HG03432 (cell line): ENCODE data around the gene CDC42BPA.
"Not testable (repeated sequence)": the region's sequence is repeated elsewhere in the genome, so short reads cannot be mapped to it uniquely, and the experiment has no call there.

ENCODE experiments used
- ATAC-seq: cut with Tn5 transposase; IDR thresholded peaks from one replicate; pipeline ENCODE4 v1.9.1; 2021; ENCODE audit warnings: mild to moderate bottlenecking, moderate library complexity; ENCODE audit not compliant: unreplicated experiment

Gene CDC42BPA

DNA sequence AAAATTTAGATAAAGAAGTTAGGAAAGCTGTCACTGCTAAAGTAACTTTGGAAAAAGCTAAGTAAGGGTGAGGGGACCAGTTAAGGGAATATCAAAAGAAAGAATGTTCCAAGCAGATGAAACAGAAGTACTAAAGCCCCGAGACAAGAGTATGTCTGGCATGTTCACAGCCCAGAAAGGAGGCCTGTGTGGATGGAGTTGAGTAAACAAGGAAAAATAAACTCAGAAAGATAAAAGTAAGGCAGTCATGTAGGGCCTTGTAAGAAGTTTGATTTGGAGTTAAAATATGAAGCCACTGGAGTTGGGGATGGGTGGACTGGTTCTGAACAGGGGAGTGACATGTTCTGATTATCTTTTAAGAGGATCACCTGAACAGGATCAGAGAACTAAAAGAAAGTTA lies 177.9 kb downstream of the CDC42BPA start:
- no peak for ATAC-seq

DNA sequence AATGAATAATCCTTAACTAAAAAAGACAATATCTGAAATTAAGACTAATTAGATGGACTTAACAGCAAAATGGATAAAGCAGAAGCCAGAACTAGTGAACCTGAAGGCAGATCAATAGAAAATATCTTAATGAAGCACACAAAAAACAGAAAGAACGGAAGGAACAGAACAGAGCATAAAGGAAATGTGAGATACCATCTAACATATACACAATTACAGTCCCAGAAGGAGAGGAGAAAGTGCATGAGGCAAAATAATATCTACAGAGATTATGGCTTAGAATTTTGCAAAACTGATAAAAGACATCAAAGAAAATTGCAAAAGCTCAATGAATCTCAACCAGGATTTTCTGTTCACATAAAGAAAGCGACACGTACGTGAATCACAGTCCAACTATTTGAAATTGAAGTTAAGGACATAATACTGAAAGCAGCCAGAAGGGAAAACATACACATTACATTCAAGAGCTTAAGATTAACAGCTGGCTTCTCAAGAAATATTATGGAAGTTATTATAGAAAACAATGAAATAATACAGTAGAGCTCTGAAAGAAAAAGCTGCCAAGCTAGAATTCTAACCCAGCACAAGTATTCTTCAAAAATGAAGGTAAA lies 182.0 kb downstream of the CDC42BPA start:
- no peak for ATAC-seq

DNA sequence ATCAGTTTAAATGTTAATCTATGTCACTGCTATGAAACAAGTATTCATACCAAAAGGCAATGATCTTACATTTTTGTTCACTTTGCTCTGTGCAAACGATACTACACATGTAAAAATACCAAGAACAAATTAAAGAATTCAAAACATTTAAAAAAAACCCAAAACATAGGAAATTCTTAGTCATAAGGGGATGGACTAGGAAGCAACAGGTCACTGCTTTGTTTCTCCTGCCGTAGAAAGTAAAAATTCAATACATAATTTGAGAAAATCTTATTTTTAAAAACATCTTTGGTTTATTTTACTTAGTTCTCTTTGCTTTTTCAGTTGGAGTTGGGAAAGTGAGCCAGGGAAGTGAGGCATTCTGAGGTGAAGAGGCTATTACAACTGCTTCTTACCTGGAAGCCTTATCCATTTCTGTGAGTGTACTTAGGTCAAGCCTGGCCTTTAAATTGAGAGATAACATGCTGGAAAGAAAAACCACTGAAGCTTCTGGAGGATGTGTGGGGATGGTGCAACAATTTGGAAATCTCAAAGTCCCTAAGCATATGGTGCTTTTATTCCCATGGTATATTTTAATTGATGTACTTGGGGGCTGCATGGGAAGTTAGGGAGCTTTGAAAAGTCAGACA lies 183.5 kb downstream of the CDC42BPA start:
- no peak for ATAC-seq

- ATAC-seq = not testable (repeated sequence)
Measured at GRCh38 chr1:227132695-227133094, 185.6 kb downstream of the CDC42BPA start.

GRCh38 chr1:227131193-227131592 lies 187.1 kb downstream of the CDC42BPA start:
- ATAC-seq = no peak

DNA sequence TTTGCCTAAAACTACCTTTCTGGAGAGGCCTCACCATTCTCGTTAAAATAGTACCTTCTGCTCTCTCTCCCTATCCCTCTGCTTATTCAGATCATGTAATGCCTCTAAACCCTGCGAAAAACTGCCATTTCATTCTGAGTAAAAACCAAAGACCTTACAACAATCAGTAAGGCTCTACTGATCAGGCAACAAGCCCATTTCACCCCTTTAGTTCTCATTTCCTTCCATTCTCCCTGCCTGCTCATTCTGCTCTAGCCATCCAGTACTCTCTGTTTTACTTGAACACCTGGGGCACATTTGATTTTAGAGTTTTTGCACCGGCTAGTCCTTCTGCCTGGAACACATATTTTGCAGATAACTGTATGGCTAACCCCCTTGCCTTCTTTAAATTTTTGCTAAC lies 190.4 kb downstream of the CDC42BPA start:
- peak; percentile 72 for ATAC-seq

DNA sequence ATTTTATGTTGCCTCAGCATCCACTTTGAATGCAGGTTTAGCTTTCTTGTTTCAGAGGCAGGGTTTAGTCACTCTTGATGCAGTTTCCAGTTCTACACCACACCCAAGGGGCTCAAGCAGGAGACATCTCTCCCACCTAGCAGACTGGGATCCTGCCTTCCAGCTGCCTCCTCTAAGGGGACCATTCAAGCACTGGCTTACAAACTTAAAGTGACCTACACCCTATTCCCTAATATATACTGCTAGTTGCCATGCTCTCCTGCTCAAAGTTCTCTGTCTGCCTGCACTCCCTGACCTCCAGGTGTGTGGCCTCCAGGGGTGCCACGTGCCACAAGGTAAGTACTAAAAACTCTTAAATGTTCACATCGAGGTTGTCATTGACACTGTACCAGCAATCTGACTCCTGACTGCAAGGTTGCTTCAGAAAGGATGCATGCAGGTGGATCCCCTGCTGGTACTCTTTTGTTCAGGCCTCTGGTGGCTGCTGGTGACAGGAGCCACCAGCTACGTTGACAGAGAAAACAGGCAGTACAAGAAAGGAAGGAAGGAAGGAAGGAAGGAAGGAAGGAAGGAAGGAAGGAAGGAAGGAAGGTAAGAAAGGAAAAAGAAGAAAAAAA lies 192.3 kb downstream of the CDC42BPA start:
- no peak for ATAC-seq

GRCh38 chr1:227124473-227124872 lies 193.8 kb downstream of the CDC42BPA start:
- no peak for ATAC-seq

GRCh38 chr1:227120826-227121225 lies 197.5 kb downstream of the CDC42BPA start:
- ATAC-seq = no peak

DNA sequence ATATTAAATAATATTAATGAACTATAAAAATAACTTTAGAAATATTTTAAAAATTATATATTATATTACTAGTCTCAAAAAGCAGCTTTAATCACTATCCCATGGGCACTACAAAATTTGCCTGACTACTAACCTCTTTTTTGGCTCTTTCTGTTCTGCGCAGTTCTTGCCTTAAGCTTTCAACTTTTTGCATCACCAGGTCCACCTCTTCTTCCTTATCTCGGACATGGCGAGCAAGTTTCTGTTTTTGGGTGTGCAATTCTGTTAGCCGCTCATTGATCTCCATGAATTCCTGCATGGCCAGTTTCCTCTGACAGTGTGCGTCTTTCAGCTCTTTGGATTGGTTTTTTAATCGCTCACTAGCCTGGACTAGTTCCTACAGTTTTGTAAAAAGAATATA lies 205.8 kb downstream of the CDC42BPA start:
- ATAC-seq = no peak

GRCh38 chr1:227111782-227112181 lies 206.5 kb downstream of the CDC42BPA start:
- no peak for ATAC-seq

DNA sequence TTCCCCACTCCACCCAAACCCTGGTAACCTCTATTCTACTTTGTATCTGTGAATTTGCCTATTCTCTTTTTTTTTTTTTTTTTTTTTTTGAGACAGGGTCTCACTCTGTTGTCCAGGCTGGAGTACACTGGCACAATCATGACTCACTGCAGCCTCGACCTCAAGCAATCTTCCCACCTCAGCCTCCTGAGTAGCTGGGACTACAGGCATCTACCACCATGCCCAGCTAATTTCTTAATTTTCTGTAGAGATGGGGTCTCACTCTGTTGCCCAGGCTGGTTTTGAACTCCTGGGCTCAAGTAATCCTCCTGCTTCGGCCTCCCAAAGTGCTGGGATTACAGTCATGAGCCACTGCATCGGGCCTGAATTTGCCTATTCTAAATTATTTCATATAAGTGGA lies 213.0 kb downstream of the CDC42BPA start:
- not testable (repeated sequence) for ATAC-seq

DNA sequence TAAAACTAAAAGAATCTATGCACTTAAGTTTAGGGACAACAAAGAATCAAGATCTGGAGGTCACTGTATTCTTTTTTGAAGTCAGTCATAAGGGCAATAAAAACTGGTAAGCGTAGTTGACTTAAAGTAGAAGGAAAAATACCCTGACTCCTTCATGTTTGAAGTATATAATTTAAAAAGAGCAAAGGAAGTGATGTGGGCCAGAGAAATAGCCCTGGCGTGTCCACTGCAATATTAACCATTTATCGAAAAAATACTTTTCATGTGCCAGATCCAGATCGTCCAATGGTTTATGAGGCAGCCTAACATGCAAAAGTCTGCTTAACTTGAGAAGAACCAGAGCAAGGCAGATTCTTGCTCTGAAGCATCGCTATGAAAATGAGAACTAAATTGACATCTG lies 216.2 kb downstream of the CDC42BPA start:
- ATAC-seq = no peak

DNA sequence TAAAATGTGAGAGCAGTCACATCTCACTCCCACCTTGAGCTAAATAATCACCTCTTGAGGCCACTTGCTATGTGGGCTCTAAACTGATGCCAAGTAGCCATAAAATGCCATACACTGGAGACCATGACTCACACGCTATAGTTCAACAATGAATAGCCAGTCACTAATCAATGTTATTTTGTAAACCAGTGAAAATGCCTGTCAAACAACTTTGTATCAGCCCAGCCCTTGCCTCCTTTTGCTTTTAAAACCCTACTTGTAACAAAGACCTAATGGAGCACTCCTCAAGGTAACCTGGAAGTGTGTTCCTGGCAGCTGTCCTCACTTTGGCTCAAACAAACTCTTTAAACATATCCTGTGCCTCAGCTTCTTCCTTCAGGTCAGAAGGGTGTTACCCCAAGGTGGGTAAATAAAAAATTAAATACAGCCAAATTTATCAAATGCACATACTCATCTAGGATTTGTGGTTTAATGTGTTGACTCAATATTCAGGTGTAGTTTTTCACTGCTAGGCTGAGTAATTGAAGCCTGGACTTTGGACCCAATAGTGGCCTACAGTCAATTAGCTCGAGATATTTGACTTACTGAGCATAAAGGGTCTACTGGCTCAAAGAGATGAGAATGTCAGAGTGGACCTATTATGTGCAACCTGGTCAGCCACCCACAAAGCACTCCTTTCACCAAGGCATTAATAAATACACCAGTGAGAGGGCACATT lies 223.9 kb downstream of the CDC42BPA start:
- ATAC-seq = no peak

- ATAC-seq = no peak
Measured at GRCh38 chr1:227093309-227093708, 225.0 kb downstream of the CDC42BPA start.

DNA sequence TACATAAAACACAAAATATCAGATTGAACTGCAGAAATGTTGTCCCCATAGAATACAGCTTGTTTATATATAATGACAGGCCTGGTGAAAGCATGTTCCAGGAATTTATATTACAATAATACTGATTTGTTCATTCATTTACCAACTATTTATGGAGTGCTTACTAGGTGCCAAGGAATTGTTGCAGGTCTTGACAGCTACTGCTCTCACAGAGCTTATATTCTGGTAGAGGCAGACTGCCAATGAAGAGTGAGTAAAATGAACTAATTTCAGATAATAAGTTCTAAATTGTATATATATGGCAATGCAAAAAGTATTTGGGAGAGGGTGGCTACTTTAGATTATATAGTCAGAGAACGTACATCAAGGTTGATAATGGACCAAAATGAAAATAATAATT lies 226.2 kb downstream of the CDC42BPA start:
- no peak for ATAC-seq

DNA sequence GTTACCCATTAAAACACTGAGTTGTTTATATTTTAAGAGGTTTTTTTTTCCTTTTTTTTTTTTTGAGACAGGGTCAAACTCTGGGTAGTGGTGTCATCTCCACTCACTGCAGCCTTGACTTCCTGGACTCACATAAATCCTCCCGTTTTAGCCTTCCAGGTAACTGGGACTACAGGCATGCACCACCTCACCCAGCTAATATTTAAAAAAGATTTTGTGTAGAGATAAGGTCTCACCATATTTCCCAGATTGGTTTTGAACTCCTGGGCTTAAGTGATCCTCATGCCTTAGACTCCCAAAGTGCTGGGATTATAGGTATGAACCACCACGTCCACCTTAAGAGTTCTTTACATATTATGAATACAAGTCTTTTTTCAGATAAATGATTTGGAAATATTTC lies 231.7 kb downstream of the CDC42BPA start:
- no peak for ATAC-seq

DNA sequence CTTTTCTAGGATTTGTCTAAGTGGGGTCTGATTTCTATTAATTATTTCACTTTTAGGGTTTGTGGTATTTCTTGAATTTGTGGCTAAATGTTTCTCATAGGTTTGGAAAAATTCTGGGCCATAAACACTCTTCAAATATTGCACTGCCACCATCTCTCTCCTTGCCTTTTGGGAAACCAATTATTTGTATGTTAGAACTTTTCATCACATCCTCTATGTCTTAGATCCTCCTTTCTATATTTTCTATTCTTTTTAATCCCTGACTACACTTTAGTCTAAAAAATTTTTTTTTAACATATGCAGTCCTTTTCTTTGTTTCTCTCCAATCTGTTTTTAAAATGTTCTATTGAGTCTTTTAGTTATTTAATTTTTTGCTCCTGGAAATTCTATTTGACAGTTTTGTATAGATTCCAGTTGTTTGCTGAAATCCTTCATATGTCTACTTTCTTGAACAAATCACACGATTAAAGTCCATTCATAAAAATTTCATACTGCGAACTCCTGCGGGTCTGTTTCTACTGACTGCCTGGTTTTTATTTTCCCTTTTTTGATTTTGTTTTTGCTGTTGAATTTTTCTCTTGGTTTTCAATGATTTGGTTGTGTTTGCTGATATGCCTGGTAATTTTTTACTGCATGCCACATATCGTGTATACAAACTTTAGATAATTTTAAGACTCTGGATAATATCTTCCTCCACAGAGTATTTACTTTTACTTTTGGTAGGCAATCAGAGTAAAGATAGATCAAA lies 235.1 kb downstream of the CDC42BPA start:
- no peak for ATAC-seq

- ATAC-seq = no peak
Measured at GRCh38 chr1:227077783-227078182, 240.5 kb downstream of the CDC42BPA start.

DNA sequence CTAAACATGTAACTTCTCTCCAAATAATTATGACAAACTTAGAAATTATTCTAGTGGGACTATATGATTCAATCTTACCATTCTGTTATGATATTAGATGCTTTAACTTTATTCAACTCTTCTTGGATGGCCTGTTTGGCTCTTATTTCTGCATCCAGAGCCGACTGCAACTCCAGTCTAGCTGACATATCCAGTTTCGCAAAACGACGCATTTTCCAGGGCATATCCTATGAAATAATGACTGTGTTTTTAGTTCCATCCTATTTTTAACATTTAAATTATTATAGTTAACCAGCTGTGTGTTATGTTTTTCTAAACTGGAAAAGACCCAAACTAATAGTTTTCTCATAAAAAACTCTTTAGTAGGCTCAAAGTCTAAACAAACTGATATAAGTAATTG lies 244.5 kb downstream of the CDC42BPA start:
- no peak for ATAC-seq

GRCh38 chr1:227072991-227073390 lies 245.3 kb downstream of the CDC42BPA start:
- peak; percentile 79 for ATAC-seq
